Breast epithelium (tissue), 4 donors: Measurements from ENCODE around the gene MGAT5. TPM values are rescaled to one million over a fixed set of nuclear protein-coding genes. Genes with fewer than 3 reads are reported as not detected.

Experiments used
- DNase-seq, 2 donors: peaks; one replicate each; pipeline ENCODE4 v3.0.0-alpha.2; 2019; ENCODE audit warnings: low spot score in 2 of 2
- H3K27ac ChIP-seq, 2 donors: fragments of 200-600 bp; sonication (generic) in 1 of 2; one replicate each; pipeline ENCODE4 v1.5.1; 2016 to 2019; ENCODE audit warnings: mild to moderate bottlenecking in 1 of 2
- H3K27me3 ChIP-seq, 2 donors: fragments of 200-600 bp; sonication (generic) in 1 of 2; one replicate each; pipeline versions ENCODE4 v1.5.1 to v1.6.0; 2017 to 2019; ENCODE audit warnings: control low read depth in 1 of 2, mild to moderate bottlenecking in 1 of 2
- H3K36me3 ChIP-seq: fragments of 200-600 bp; one replicate; pipeline ENCODE4 v1.5.1; 2019
- H3K4me1 ChIP-seq, 2 donors: fragments of 200-600 bp; sonication (generic); one replicate each; pipeline ENCODE4 v1.5.1; 2016 to 2019; ENCODE audit warnings: control low read depth in 1 of 2
- H3K4me3 ChIP-seq, 3 donors: fragments of 200-600 bp; sonication (generic); 1 replicate in 2 of 3; 2 replicates in 1 of 3; pipeline ENCODE4 v1.5.1; 2016 to 2019; ENCODE audit warnings: mild to moderate bottlenecking in 3 of 3, moderate library complexity in 2 of 3
- H3K9me3 ChIP-seq, 2 donors: fragments of 200-600 bp; sonication (generic) in 1 of 2; one replicate each; pipeline ENCODE4 v1.5.1; 2016 to 2019; ENCODE audit warnings: control low read depth in 1 of 2
- POLR2A ChIP-seq: fragments of 450-650 bp; IDR thresholded peaks from one replicate; pipeline ENCODE4 v1.6.1; 2016; ENCODE audit warnings: antibody characterized with exemption, mild to moderate bottlenecking, moderate library complexity
- POLR2AphosphoS5 ChIP-seq, 3 donors: sonication (generic); formaldehyde crosslinking; IDR thresholded peaks; one replicate each; pipeline ENCODE4 v1.6.1; 2017; ENCODE audit warnings: antibody characterized with exemption in 3 of 3
- intact Hi-C: fragments of 100-400 bp; cut with DNase I; formaldehyde crosslinking; loops from one replicate; pipeline ENCODE4 v1.15.1; 2023; ENCODE audit warnings: low total_unique reads
- total RNA-seq, 3 donors: library from RNA; depleted of rRNA; stranded (reverse); fragments of >200 nt; gene quantifications; one replicate each; pipeline ENCODE4 v1.1.0, GENCODE V29; 2016
- TF ChIP-seq, protein P1 (sequence below), 3 donors: fragments of 450-650 bp; IDR thresholded peaks; one replicate each; pipeline ENCODE4 v1.5.1; 2016 to 2017; ENCODE audit warnings: antibody characterized with exemption in 3 of 3, mild to moderate bottlenecking in 3 of 3, moderate library complexity in 3 of 3

Gene MGAT5
- total RNA-seq, 3 donors from 2014 or later = 30.5 to 42.6 (median 34.4) TPM

DNA sequence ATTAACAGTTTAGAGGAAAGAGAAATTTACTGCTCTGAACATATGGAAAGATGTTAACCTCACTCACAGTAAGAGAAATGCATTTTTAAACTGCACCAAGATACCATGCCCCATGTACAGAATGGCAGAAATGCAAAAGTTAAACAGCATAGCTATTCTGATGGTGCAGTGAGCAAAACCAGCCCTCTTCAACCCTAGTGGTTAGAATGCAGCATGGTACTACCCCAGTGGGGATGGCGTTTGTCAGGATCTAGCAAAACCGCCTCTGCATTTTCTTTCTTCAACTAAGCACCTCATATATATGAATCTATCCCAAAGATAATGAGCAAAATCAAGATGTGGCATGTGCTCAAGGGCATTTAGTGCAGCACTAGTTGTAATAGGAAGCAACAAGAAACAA, 98.0 kb downstream of the MGAT5 start:
- Histone ChIP-seq H3K4me1 (no peaks in the 10 kb centered on the region), H3K27me3 (no peaks in the 10 kb centered on the region), H3K36me3 (no peaks in the 10 kb centered on the region), H3K27ac (no peak overlapping the region), H3K9me3 (no peaks in the 10 kb centered on the region), H3K4me3 (no peak overlapping the region)
- no peak for DNase-seq
- intact Hi-C loops = no loop called here
- TF ChIP-seq POLR2AphosphoS5 (IDR thresholded peaks at IDR 0.05) = no peak
- TF ChIP-seq POLR2A = no peak
- TF ChIP-seq, protein P1, sequence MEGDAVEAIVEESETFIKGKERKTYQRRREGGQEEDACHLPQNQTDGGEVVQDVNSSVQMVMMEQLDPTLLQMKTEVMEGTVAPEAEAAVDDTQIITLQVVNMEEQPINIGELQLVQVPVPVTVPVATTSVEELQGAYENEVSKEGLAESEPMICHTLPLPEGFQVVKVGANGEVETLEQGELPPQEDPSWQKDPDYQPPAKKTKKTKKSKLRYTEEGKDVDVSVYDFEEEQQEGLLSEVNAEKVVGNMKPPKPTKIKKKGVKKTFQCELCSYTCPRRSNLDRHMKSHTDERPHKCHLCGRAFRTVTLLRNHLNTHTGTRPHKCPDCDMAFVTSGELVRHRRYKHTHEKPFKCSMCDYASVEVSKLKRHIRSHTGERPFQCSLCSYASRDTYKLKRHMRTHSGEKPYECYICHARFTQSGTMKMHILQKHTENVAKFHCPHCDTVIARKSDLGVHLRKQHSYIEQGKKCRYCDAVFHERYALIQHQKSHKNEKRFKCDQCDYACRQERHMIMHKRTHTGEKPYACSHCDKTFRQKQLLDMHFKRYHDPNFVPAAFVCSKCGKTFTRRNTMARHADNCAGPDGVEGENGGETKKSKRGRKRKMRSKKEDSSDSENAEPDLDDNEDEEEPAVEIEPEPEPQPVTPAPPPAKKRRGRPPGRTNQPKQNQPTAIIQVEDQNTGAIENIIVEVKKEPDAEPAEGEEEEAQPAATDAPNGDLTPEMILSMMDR (IDR thresholded peaks at IDR 0.05) = no peak

DNA sequence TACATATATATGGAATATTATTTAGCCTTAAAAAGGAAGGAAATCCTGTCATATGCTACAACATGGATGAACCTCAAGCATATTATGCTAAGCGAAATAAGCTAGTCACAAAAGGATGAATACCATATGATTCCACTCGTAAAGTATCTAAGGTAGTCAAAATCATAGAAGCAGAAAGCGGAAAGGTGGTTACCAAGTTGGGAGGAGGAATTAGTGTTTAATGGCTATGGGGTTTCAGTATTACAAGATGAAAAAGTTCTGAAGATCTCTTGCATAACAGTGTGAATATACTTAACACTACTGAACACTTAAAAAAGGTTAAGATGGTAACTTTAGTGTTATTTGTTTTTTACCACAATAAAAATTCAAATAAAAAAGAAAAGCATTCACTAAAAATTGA, 99.0 kb downstream of the MGAT5 start:
- no peaks in the 10 kb centered on the region for H3K4me1 ChIP-seq
- TF ChIP-seq POLR2A (no peak), POLR2AphosphoS5 (IDR thresholded peaks at IDR 0.05) (no peak)
- TF ChIP-seq, protein P1 (IDR thresholded peaks at IDR 0.05) = no peak
- no peaks in the 10 kb centered on the region for H3K27me3 ChIP-seq
- no peak overlapping the region for H3K27ac ChIP-seq
- no peak overlapping the region for H3K4me3 ChIP-seq
- no peak for DNase-seq
- intact Hi-C loops = no loop called here
- H3K36me3 ChIP-seq = no peaks in the 10 kb centered on the region
- no peaks in the 10 kb centered on the region for H3K9me3 ChIP-seq

DNA sequence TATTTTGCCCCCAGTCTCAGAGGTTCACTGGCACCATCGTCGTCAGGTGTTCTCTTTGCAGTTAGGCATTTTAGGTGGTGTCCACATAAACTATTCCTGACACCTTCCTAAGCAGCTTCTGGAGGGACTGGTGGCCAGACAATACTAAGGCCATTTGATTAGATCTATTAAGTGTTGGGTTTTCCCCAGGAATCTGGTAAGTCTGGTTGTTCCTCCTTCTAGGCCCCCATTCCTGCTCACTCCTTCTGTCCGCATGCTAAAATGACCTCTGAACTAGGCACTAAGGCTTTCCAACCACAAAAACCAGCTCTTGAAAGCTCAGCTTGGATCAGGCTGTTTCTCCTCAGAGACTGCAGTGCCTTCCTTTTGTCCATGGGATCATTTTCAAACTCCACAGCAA, 100.7 kb downstream of the MGAT5 start:
- no peak overlapping the region for H3K27ac ChIP-seq
- H3K27me3 ChIP-seq = no peaks in the 10 kb centered on the region
- no peaks in the 10 kb centered on the region for H3K9me3 ChIP-seq
- no peaks in the 10 kb centered on the region for H3K4me1 ChIP-seq
- H3K4me3 ChIP-seq = no peak overlapping the region
- no peak for DNase-seq
- H3K36me3 ChIP-seq = no peaks in the 10 kb centered on the region
- intact Hi-C loops = no loop called here
- TF ChIP-seq POLR2AphosphoS5 (IDR thresholded peaks at IDR 0.05) (no peak), POLR2A (no peak)
- TF ChIP-seq, protein P1 (IDR thresholded peaks at IDR 0.05) = no peak

DNA sequence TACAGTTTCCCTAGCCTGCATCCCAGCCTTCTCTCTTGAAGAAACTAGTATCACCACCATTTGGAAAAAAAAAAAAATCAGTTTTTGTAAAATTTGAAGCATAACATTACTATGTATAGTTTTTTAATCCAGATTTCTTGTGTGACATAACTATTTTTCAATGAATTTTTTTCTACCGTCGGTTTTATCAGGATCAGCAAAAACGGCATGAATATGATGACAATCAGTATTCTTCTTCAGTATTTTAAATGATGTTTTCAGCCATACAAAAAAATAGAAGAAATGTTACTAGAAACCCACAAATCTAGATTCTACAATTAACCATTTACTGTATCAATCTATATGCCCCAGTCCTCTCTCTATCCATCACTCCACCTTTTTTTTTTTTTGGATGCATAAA, 103.9 kb downstream of the MGAT5 start:
- no peaks in the 10 kb centered on the region for H3K36me3 ChIP-seq
- no peak for DNase-seq
- H3K27ac ChIP-seq = no peak overlapping the region
- TF ChIP-seq, protein P1 (IDR thresholded peaks at IDR 0.05) = no peak
- TF ChIP-seq POLR2AphosphoS5 (IDR thresholded peaks at IDR 0.05) (no peak), POLR2A (no peak)
- no peaks in the 10 kb centered on the region for H3K9me3 ChIP-seq
- intact Hi-C loops = no loop called here
- no peaks in the 10 kb centered on the region for H3K4me1 ChIP-seq
- no peaks in the 10 kb centered on the region for H3K27me3 ChIP-seq
- no peak overlapping the region for H3K4me3 ChIP-seq

DNA sequence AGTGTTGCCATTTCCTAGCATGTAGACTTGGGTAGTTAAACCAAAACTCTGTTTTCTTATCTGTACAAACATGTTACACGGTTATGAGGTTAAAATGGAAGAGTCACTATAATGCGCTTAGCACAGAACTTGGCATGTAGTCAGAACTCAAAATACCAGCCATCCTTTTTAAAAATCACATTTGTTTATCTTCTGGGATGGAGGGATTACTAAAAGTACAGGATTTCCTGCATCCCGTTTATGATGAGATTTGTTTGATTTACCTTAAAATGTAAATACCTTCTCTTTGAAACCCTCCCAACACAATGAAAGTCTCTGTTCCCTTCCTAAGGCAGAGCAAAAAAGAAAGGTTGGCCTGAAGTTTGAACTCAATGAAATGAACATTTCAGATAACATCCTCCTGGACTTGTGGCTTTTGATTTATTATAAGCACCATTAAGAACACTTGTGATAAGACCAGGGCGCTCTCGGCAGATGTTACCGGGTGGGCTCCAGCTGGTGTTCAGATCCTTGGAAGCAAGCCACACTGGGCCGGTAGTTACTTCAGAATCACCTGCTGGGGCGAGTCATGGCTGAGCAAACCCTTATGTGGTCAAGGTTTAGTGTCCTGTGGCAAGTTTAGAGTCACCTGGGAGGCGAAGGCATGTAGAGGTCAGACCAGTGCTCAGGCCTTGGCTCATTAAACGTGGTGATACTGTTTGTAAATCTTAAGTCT, 105.7 kb downstream of the MGAT5 start:
- intact Hi-C loops = no loop called here
- Histone ChIP-seq H3K27ac (no peak overlapping the region), H3K4me1 (no peaks in the 10 kb centered on the region), H3K27me3 (no peaks in the 10 kb centered on the region), H3K9me3 (no peaks in the 10 kb centered on the region), H3K36me3 (no peaks in the 10 kb centered on the region), H3K4me3 (no peak overlapping the region)
- TF ChIP-seq, protein P1 (IDR thresholded peaks at IDR 0.05) = no peak
- no peak for TF ChIP-seq POLR2AphosphoS5 (IDR thresholded peaks at IDR 0.05)
- no peak for TF ChIP-seq POLR2A
- DNase-seq = no peak
